ENCODE measurements around the gene SNTG2.

Gene SNTG2

DNA sequence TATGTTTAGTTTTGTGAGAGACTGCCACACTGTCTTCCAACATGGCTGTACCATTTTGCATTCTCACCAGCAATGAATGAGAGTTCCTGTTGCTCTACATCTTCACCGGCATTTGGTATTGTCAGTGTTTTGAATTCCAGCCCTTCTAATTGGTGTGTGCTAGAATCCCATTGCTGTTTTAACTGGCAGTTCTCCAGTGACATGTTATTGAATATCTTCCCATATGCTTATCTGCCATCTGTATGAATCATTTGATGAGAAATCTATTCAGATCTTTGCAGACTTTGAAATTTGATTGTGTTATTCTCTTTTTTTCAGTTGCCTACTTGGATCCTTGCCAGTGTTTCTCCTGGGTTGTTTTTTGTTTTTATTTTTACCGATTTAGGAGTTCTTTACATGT, 99.0 kb downstream of the SNTG2 start:
- DNase-seq (ENCODE audit: low read depth, low spot score), result no peak

DNA sequence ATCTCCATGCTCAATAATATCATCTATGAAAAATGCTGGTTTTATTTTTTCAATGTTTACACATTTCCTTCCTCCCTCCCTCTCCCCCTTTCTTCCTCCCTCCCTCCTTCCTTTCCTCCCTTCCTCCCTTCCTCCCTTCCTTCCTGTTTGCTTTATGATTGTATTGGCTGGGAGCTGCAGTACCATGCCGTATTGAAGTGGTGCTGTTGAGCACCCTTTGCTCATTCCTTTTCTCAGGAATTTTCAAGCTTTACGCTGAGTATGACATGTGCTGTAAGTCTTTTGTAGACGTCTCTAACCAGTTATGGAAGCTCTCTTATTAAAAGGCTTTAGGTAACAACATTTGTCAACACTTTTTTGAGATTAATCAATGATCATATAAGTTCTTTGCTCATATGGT, 100.4 kb downstream of the SNTG2 start:
- no peak for DNase-seq (ENCODE audit: low read depth, low spot score)

DNA sequence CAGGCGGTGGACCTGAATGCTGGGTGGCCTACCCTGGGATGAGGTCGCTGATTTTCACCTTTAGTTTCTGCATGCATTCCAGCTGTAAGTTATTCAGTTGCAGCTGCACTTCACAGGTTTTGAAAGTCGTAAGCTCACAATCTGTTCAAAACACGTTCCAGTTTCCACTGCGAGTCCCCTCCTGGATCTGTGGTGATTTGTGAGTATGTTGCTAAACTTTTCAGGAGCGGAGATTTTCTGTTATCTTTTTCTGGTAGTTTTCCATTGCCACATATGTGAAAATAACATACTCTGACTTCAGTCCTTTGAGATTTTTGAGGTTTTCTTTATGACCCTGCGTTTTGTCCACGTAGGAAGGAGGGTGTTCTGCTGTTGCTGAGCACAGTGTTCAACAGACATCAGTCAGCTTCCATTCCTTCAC, 102.1 kb downstream of the SNTG2 start:
- DNase-seq (ENCODE audit: low read depth, low spot score), result no peak

DNA sequence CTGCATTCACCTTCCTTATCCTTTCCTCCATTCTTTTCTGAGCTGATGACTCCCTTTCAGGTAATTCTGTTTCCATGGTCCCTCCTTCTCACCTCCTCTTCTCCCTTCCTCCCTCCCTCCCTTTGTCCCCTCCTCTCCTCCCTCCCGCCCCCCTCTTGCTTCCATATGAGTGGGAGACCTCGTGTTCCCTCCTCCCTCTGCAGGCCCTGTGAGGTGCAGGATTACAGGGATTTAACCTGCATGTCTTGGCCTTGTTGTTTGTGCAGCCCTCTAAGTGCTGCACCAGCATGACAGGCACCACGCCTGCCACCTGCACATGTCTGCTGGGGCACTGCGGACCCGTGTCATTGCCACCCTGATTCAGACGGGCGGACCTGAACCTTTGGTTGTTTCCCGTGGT, 103.1 kb downstream of the SNTG2 start:
- no peak for DNase-seq (ENCODE audit: low read depth, low spot score)

DNA sequence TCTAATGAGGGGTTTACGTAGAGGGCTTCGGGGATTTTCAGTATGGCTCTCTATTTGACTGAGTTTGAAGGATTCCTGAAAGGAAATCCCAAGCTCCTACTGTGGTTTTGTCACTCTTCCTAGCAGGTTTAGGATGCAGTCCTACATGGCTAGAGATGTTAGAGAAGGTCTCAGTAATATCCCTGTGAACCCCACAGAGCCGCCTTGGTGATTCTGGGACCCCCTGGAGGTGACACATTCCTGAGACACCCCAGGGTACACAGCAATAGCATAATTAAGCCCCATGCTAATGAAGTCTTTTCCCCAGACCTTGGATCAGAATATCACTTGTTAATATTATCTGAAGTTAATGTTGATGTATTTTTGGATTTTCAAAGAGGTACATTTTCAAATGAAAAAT, 103.8 kb downstream of the SNTG2 start:
- DNase-seq (ENCODE audit: low read depth, low spot score), result no peak

DNA sequence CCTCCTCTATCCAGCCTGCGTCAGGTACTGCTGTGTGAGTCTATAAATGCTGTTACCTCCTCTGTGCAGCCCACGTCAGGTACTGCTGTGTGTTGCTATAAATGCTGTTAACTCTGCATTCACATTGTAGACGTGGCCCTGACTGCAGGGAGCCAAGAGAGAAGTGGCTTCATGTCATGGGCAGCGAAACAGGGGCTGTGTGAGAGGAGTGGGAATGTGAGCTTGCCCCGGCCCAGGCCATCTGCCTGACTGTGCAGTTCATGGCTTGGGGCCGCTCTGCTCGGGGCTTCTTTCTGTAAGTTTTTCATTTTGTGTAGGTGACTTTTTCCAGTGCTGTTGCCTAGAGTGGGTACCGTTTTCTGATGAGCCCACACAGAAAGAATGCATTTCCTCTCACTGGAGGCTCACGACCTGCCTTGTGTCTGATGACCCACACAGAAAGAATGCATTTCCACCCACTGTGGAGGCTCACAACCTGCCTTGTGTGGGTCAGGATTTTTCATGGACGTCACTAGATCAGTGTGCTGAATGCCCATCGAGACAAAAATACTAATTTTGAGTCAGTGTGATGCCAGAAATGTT, 104.5 kb downstream of the SNTG2 start:
- no peak for DNase-seq (ENCODE audit: low read depth, low spot score)

DNA sequence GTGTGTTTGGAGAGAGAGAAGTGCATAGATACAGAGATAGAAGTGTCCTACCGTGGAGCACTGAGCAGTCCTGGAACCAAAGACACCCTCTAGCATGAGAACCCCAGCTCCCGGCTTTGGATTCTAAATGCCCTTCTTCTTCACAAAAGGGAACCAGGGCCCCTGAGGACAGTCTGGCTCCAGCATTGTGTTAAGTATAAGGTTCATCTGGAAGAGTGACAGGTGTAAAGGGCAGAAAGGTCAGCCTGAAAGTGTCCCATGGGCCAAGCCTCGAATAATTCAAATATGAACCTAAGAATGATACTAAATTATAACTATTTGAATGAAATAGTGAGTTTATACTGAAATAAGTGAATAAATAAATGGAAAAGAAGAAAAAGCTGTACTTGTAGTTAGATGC, 109.7 kb downstream of the SNTG2 start:
- DNase-seq (ENCODE audit: low read depth, low spot score), result no peak

DNA sequence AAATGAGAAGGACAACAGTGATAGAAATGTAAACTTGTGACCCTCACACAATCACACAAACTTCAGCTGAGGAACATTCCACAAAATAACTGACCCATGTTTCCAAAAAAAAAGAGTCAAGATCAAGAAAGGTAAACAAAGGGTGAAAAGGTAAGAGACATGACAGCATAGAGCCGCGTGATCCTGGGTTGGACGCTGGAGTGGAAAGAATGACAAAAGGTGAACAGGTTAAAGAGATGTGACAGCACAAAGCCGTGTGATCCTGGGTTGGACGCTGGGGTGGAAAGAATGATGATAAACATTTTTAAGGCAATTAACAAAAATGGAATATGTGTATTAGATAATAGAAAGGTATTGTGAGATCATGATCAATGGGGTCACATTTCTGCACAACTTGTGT, 110.3 kb downstream of the SNTG2 start:
- no peak for DNase-seq (ENCODE audit: low read depth, low spot score)

DNA sequence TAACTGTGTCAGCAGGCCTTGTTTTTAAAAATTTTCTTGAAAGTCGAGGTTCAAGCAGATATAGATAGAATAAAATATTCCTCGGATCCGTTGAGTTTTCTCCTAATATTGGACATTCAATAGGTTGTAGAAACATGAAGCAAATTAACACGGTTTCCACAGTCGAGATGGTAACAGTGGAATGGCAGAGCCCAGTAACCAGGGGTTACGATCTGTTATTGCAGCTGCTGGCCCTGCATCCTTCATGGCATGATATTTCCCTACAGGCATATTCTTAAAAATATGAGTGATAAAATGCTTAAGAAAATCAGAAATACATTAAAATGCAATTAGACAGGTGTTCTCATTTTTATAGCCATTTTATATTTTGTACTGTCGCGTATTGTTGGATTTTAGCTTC, 117.6 kb downstream of the SNTG2 start:
- no peak for DNase-seq (ENCODE audit: low read depth, low spot score)

DNA sequence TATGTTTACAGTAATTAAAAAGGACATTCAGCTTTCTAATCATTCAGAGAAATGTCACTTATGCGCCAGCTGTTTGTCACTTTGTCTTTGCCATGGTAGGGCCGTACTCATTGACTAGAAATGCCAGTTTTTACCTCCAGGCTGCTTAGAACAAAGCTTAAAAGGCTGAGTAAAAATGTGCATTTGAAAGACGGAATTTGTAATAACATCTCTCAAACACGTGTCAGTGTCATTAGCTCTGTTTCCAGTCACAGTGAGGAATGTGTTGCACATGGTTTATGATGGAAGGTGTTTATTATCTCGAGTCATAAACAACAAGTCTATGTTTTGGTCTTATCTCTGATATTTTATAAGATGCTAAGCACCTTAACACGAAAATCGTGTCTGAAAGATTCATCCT, 118.2 kb downstream of the SNTG2 start:
- no peak for DNase-seq (ENCODE audit: low read depth, low spot score)

DNA sequence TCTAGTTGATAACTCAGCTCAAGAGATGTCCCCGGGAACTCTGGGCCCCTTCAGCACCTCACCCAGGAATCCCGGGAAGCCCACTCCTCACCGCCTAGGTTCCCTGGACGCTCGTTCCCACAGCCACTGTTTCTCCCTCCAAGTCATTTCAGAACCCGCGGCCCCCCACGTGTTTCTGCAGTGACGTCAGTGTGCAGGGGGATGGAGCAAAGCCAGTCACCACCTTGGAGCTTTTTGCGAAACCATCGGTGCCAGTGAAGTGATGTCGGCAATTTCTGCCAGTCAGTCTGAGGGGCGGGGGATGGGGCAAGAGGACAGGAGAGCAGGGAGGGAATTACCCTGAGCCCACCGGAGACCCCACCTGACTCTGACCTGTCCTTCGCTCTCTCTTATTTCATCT, 119.2 kb downstream of the SNTG2 start:
- no peak for DNase-seq (ENCODE audit: low read depth, low spot score)

DNA sequence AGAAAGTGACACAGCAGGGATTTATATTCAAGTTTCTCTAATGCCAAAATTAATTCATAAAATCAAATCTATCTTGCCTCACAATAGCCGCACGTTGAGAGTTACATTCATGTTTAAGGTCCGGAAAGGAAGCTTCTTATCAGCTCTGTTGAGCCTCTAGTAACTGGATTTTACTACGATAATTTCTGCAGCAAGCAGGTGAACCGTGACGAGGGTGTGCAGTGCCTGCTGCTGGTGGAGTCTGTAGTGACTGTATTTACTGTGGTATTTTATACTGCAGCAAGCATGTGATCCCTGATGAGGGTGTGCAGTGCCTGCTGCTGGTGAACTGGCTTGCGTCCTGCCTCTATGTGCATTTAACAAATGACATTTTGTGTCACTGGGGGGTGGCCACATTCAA, 120.0 kb downstream of the SNTG2 start:
- no peak for DNase-seq (ENCODE audit: low read depth, low spot score)

DNA sequence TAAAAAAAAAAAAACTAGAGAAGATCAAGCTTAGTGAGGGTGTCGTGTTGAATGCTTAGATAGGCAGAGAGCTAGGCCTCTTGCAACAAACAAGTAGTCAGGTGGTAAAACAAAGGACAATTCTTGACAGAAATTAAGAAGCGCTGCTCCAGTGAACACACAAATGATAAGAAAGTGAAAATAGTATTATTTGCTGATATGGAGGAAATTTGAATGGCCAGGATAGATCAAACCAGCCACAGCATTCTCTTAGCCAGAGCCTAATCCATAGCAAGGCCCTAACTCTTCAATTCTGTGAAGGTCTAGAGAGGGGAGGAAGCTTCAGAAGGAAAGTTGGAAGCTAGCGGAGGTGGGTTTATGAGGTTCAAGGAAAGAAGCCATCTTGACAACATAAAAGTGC, 121.0 kb downstream of the SNTG2 start:
- DNase-seq (ENCODE audit: low read depth, low spot score), result no peak

DNA sequence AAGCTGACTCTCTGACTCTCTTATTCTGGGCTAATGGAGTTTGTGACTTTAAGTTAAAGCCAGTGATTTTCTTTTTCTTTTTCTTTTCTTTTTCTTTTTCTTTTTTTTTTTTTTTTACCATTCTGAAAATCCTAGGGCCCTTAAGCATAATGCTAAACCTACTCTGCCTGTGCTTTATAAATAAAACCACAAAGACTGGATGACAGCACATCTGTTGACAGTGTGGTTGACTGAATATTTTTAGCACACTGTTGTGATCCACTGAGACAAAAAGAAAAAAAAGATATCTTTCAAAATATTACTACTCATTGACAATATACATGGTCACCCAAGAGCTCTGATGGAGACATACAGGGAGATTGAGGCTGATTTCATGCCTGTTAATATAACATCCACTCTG, 121.6 kb downstream of the SNTG2 start:
- no peak for DNase-seq (ENCODE audit: low read depth, low spot score)

DNA sequence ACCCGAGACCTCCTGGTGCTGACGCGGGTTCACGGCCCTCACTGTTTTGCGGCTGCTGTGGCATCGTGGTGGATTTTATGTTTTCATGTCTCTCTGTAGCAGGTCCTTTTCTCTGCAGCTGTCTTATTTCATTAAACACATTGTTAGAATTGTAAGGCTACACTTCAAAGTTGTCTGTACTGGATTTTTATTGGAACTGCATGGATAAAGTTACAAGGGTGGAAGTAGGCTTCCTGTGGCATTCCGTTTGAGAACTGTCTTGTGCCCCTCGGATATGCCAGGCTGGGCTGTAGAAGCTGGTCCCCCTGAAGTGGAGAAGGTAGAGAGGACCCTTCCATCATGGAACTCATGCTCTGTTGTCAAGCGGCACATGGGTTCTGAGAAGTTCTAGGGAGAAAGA, 127.3 kb downstream of the SNTG2 start:
- no peak for DNase-seq (ENCODE audit: low read depth, low spot score)

DNA sequence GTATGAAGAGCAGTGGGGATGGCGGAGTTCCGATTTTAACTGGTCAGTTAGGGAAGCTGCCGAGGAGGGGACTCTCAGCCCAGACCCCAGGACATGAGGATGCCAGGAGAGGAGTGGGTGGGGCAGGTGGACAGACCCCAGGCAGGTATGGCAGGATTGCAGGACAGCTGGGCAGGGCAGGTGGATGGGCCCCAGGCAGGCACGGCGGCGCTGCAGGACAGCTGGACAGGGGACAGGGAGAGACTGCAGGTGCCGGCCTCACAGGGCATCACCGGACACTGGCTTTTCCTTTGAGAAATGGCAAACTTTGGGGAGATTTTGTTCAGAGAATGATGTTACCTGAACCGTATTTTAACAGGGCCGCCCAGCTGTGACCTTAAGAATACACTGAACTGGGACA, 127.7 kb downstream of the SNTG2 start:
- no peak for DNase-seq (ENCODE audit: low read depth, low spot score)

DNA sequence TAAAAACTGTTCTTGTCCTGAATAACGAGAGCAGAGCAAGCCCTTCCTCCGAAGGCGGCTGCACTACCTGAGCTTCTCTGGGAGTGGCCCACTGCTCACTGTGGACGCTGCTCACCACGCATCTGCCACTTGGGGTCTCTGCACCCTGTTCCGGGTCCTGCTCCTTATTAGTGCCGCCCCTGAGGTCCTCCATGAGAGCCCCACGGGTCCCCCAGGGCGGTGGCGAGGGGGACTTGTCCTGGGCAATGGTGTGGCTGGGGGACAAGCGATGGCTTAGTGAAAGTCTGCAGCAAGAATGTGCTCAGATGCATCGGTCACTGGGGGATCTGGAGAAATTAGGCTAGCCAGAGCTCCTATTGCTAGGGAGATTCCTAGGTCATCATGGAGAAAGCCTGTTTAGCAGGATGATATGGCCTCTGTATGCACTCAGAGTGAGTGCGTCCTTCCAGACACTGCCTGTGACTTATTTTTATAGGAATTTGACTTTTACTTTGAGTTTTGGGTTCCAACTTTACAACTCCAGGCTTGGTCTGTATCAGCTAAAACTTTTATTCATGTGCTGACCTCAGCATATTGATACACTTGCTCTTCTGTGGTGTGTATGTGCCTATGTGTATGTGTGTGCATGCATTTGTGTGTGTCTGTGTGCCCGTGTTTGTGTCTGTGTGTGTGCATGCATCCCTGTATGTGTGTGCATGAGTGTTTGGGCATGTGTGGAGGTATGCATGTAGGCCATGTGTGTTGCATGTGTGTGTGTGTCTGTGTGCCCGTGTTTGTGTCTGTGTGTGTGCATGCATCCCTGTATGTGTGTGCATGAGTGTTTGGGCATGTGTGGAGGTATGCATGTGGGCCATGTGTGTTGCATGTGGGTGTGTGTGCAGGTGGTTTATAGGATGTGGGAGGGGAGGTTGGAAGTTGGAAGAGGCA, 129.5 kb downstream of the SNTG2 start:
- no peak for DNase-seq (ENCODE audit: low read depth, low spot score)

DNA sequence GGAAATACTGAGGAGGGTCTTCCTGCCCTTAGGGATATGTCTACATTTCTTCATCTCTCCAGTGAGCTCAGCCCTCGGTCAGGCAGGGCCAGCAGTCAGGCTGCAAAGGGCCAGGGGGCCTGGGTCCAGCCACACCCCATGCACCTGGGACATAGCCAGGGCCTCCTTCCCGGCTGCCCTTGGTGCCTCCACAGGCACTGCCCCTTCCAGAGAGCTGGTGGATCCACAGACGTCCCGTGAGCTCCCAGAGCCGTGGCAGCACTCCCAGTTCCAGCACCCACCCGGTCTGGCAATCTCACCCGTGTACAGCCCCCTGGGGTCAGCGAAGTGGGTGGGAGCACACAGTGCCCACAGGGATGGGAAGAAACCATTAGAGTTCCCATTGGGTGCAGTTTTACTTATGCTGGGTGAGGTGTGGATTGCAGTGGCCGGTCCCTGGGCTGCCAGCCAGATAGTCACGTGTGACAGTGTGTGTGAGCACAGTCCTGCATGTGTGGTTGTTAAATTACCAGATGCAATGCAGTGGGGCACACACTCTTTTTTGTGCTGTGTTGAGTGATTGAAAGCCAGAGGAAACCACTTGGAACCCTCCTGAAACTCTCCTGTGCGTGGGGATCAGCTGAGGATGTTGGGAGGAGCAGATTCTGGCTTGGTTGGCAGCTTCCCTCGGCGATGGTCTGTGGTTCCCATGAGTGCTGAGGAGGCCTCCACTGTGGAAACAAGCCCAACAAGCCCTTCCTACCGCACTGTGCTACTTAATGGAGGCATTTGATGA, 131.0 kb downstream of the SNTG2 start:
- no peak for DNase-seq (ENCODE audit: low read depth, low spot score)

DNA sequence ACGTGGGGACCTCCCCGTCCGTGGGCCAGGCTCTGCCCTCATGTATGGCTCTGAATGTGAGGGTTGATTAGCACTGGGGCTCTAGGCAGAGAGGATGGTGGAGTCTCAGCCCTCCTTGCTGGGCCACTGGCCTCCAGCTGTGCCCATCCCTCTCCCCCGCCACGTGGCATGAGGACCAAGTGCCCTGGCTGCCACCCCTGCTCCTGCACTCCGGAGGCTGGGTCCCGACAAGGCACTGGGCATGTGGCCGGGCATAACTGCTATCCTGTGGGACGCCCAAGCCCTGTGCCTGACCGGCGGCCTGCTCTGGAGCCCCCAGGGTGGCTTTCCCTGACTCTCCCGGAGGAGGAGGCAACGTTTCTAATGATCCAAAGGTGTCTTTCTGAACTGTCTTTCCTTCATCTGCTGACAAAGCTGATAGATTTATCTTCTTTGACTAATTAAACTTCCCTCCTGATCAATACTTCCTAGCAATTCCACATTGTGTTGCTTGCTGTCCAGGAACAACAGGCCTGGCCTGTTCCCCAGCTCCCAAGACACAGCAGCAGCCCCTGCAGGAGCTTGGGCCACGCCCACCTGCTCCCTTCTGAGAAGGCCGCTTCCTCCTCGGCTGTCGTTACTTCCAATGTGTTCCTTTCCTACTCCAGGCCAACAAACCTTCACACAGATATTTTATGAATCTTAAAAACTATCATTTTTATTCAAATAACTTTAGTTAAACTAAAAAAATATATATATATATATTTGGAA, 132.0 kb downstream of the SNTG2 start:
- DNase-seq (ENCODE audit: low read depth, low spot score), result no peak

DNA sequence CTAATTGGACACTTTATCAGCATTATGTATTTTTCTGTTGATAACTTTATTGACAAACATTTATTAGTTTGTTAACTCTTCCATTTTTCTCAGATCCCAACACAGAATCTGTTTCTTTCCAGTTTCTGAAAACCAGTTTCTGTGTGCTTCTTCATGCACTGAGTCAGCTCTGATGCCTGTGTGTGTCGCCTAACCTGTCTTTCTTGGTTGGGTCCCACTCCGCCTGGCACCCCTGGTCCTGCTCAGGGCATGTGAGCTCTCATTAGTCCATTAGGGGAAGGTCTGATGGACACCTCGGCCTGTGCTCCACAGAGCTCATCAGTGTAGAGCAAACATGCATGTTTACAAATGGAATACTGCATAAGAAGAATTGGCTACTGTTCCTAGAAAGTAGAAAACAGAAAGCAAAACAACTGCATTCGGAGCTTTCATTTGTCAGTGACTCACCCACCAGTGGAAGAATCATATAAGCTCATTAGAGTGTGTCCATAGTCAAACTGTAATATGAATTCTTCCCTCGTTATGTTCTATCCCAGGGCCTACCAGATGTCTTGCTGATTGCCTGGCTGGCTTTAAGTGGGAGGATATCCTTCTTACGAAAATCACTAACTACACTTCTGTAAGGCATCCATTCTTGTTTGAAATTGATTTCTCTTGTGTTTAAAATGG, 137.7 kb downstream of the SNTG2 start:
- DNase-seq (ENCODE audit: low read depth, low spot score), result no peak

DNA sequence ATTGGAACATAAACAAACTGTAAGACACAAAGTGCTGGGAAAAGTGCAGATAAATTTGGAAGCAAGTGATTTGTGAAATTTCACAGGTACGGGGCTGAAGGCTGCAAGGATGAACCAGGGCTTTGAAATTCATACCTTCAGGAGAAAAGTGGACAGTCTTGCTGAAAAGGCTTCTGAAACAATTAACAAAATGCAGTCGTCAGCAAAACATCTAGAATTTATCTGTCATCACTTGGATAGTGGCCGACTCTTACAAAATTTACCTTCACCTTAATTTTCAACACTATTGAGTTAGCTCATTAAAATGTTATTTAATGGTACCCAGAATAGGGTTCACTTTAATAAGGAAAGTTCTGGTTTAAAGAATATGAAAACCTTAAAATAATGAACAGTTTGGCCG, 138.3 kb downstream of the SNTG2 start:
- no peak for DNase-seq (ENCODE audit: low read depth, low spot score)

Data from activated naive CD8-positive, alpha-beta T cell treated with anti-CD3 and anti-CD28 coated beads, Interleukin-2, amount 50 U/mL, for 16 hours (primary cell).